ENCODE measurements around the gene ZFAND5.

GRCh38 chr9:72305707-72306106 lies 59.3 kb downstream of the ZFAND5 start:
- TF ChIP-seq CTCF (IDR thresholded peaks at IDR 0.05) (no peak), POLR2A (IDR thresholded peaks at IDR 0.05) (no peak), POLR2AphosphoS5 (IDR thresholded peaks at IDR 0.05) (no peak)

All from prostate gland (tissue), 2 donors.